DMS114 treated with DMSO at 0.1 percent for 48 hours (cell line): ENCODE data around the gene MTMR3.

Experiments
- DNase-seq: peaks from one replicate; lab custom pipeline; 2025; ENCODE audit not compliant: unreplicated experiment; lab: John Stamatoyannopoulos, UW

Gene MTMR3

GRCh38 chr22:30023099-30023660 is 140.2 kb downstream of the MTMR3 start:
- no peak for DNase-seq

GRCh38 chr22:30024231-30024630 is 141.3 kb downstream of the MTMR3 start:
- no peak for DNase-seq

DNA sequence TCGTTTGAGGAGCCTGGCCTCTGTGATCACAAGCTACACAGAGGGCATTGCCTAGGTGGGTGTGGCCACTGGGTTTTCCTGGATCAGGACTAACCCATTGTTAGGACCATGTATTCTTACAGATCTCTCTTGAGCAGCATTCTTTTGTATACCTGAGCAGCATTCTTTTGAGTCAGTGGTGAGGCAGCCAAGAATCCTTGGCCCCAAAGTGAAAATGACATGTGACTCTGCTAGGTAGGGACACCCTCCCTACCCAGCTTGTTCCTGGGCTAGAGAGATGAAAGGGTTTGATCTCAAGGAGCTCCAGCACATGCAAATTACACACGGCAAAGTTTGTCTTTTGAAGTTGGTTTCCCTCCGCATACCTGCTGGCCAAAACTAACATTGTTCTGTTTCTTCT is 142.2 kb downstream of the MTMR3 start:
- no peak for DNase-seq

DNA sequence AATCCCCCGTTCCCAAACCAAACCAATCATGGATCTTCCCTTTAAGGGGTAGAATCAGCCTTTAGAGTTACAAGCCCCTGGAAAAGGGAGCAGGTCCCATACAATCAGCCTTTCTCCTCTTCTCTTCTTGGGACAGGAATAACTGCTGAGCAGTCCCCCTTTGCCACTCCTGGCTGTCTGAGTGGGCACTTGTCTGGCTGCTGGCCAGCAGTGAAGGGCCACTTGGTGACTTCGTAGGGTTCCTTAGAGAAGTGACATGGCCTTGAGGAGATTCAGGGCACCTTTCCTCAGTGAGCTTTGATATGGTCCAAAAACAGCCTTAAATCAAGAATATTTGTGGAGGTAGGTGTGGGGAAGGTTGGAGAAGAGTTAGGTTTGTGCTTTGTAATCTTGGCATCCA is 143.8 kb downstream of the MTMR3 start:
- no peak for DNase-seq

- no peak for DNase-seq
Measured at GRCh38 chr22:30027169-30027568, 144.2 kb downstream of the MTMR3 start.

DNA sequence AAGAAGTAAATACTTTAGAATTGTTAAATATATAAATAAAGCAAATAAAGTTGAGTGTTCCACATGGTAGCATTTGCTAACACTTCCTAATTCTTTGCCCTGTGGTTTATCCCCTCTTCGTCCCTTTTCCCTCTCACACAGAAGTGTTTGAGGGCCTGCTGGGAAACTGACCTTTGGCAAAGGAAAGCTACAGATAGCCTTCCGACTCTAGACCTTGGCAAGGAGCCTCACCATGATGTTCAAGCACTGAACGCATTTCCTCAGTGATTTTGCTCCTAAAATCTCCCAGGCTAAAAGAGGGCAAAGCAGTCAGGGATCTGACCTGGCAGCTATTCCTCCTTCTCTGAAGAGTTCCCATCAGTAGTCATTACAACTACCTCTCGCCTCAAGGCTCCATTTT is 144.8 kb downstream of the MTMR3 start:
- DNase-seq, result no peak

DNA sequence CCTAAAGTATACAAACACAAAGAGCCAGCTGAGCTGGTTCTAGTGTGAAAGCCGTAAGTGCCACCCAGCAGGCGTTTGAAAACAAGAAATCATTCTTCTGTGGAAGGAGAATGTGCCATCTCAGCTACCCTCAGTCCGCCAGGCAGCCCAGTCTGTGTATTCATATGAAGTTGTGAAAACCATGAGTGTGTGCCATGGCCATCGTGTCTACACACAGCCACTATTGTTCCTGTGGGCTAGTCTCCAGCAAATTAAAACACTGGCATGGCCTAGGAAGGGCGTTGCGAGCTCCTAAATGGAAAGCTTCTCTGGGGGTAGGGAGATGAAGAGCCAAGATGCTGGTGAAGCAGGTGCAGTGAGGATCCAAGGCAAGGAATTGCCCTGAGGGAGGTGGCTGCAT is 145.8 kb downstream of the MTMR3 start:
- DNase-seq, result no peak

- no peak for DNase-seq
Measured at GRCh38 chr22:30029512-30029911, 146.5 kb downstream of the MTMR3 start.

DNA sequence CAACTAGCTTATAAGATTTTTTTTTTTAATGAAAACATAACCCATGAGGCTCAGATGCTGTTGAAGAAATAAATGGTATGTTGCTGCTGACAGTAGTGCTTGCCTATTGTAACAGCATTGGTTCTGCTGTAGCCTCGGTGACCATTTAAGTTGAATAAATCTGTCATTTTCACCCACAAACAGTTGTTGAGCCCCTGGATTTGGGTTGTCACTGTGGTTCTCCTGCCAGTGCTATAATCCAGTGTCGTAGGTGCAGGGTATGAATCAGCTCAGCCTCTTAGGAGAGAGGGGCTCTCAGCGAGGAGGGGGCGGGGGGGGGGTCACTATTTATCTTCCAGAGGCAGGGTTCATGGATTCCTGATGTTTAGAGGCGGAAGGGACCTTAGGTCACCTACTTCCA is 147.4 kb downstream of the MTMR3 start:
- DNase-seq, result no peak

DNA sequence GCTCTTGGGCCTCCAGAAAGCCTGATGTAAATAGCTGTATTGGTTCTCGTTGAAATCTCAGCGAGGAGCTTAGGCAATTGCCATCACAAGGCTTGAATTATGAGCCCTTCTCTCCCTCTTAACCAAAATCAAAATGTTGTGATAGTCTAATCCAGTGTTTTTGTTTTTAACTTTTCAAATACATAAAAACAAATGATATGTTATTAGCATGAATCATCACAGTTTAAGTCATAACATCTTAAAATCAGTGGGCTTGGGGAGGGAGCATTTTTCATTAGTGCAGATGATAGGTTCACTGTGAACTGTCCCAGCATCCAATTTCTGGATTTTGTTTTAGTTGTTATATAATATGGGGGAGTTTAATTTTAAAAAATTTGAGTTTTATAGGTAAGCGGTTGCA is 148.4 kb downstream of the MTMR3 start:
- no peak for DNase-seq

DNA sequence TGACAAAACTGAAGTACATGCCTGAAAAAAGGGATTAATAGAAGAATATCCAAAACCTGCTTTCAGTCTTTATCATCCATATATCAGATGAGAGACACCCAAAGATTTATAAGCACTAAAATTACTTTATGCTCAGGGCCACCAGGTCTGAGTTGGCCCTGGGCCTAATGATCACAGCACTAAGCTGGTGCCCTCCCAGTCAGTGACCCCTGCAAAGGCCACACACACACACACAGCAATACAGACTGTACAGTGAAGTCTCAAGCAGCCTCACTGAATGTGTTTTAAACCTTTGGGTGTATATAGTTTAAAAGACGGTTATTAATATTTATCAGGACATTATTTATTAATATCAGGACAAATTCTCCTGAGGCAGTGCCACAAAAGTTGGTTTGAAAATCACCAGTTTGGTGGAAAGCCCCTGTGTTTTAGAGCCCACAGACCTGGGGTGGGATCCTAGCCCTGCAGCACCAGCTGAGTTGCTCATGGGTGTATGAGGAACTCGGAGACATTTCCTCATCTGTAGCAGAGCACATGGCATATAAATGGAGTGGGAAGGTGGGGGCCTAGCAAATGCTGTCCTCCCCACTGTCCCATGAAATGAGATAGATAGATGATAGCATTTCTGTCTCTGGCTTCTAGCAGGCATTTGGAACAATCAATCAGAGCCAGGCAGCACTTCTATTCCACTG is 148.9 kb downstream of the MTMR3 start:
- DNase-seq, result no peak

- no peak for DNase-seq
Measured at GRCh38 chr22:30033137-30033536, 150.2 kb downstream of the MTMR3 start.

DNA sequence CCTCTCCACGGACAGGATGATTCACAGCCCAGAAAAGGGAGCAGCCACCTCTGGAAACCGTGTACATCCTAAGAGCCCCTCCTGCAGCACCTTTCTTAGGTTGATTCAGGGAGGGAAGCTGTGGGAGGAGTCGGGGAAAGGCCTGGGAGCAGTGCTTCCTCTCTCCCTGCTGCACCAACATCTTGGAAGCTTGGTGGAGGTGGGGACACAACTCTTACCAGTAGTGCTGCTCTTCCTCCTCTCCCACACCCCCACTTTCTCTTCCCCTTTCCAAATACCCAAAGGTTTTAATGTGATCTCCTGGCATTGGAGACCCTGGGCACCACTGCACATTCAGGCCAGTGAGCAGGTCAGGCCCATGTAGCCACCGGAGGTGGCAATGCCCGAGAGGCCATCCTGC is 150.9 kb downstream of the MTMR3 start:
- no peak for DNase-seq

DNA sequence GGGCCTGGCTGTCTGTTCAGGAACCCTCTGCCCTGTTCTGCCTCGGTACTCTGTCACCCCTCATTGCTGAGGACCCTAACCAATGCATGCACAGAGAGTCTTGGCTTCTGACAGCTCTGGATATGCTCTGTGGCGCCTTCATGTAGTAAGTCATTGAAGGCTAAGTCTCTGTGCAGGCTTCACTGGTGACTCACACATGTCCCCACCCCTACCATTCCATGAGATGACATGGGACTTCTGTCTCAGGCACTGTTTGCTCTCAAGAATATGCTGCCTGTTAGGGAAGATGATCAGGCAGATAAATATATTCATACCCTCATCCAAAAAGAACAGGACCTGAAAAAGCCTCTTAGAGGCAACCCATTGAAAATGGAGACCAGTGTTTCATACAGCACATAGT is 153.7 kb downstream of the MTMR3 start:
- DNase-seq, result no peak

GRCh38 chr22:30038219-30038618 is 155.2 kb downstream of the MTMR3 start:
- no peak for DNase-seq

- no peak for DNase-seq
Measured at GRCh38 chr22:30040499-30041260, 157.7 kb downstream of the MTMR3 start.

DNA sequence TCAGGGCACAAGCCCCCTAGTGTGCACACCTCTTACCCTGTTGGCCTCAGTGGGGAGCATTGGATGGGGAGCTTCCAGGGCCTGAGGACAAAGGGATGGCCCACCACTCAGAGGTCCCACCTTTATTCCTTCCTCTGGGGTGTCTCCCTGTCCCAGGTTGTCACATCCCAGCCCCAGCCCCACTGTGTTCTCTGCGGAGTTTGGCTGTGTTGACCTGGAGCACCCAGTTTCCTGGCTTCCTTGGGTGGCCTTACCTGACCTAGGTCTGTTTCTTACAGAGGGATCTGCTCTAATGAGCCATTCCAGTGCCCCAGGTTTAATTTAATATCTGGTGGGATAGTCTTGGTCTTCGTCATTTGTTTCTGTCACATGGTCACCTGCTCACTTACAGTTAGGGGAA is 158.5 kb downstream of the MTMR3 start:
- DNase-seq, result no peak

DNA sequence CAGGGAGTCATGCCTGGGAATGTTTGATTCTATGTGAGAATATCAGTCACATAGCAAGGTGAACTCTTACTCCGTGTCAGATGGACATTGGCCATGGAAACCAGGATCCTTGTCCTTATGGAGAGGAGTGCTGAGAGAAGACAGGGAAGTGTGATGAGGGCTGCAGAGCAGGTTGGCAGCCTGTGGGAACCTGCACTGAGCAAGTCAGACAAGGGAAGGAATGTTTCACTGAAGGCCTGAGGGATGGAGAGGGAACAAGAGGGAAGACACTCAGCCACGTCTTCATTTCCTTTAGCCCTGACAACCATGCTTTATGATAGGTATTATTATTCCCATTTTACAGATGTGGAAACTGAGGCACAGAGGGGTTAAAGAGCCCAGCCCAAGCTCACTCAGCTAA is 158.9 kb downstream of the MTMR3 start:
- no peak for DNase-seq

DNA sequence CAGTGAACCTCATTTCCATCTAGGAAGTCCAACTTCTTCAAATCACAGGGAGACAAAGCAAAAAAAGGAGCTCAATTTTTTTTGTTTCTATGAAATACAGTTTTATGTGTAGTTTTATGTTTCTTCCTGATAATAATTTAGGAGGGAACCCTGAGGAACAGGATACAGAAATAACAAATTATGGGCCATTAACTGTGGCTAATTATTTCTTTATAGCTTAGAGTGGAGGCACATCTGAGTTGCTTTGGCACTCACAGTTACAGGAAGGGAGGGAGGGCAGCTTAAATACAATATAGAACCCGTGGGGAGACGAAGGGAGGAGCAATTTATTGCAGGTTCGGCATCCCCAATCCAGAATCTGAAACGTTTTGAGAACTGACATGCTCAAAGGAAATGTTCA is 160.2 kb downstream of the MTMR3 start:
- DNase-seq, result no peak

DNA sequence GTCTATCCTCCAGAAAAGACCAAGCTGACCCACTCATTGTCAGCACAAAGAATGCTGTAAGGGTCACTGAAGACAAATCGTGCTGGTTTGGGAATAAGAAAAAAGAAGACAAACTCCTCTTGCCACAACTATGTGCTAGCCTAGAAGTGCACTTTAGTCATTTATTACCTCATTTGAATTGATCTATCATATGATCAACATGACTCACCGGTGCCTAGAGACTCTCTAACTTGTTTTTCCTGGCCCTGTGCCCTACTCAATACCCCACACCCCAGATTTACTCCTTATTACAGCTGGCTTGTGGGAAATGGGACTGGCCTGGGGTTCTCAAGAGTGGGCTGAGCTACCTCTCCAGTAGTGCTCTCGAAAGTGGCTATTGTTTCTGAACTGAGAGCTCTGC is 161.4 kb downstream of the MTMR3 start:
- DNase-seq, result no peak

GRCh38 chr22:30044881-30045493 is 162.0 kb downstream of the MTMR3 start:
- no peak for DNase-seq

DNA sequence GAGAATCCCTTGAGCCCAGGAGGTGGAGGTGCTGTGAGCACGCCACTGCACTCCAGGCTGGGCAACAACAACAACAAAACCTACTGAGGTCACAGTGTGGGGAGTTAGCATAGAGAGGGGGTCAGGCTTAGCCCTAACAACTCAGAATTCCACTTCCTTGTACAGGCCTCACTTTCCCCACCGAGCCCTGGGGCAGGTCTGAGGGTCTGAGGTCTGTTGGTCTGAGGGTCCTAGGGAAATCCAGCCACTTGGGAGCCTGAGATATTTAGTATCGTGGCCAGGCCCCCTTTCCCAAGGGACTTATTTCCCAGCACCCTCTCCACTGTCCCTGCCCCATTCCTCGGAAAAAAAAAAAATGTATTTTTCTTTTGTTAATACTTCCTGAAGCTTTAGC is 162.5 kb downstream of the MTMR3 start:
- DNase-seq, result no peak
